Endothelial cell of umbilical vein (primary cell): Measurements from ENCODE around the gene DGKI.

Experiments
- CTCF ChIP-seq, 2 donors: IDR thresholded peaks; 1 replicate in 1 of 2; 2 replicates in 1 of 2; pipeline ENCODE4 v1.5.1; 2011; ENCODE audit warnings: low read length in 2 of 2, mild to moderate bottlenecking in 2 of 2, moderate library complexity in 2 of 2, control low read depth in 1 of 2, inconsistent platforms in 1 of 2, low read depth in 1 of 2; ENCODE audit not compliant: insufficient read depth in 1 of 2; ENCODE audit errors: extremely low read depth in 1 of 2
- EZH2 ChIP-seq: IDR thresholded peaks from 2 replicates; pipeline ENCODE4 v1.6.1; 2012; ENCODE audit warnings: borderline replicate concordance, low read depth, mild to moderate bottlenecking, moderate library complexity, low read length, inconsistent platforms; ENCODE audit not compliant: severe bottlenecking
- FOS ChIP-seq: IDR thresholded peaks from 2 replicates; pipeline ENCODE4 v1.6.1; 2011; ENCODE audit warnings: mild to moderate bottlenecking, low read length, moderate library complexity, borderline replicate concordance; ENCODE audit not compliant: insufficient read depth
- POLR2A ChIP-seq: IDR thresholded peaks from 2 replicates; pipeline ENCODE4 v1.6.1; 2012; ENCODE audit warnings: low read depth, mild to moderate bottlenecking, control low read depth, low read length

GRCh38 chr7:137816696-137817320 is 30.0 kb downstream of the DGKI start:
- TF ChIP-seq EZH2 (no peak), POLR2A (no peak), FOS (no peak), CTCF (IDR thresholded peaks at IDR 0.05; ENCODE audit: extremely low read depth in 1 of 2, insufficient read depth in 1 of 2, low read depth in 1 of 2, low read length in 2 of 2) (no peak)
